Hematopoietic multipotent progenitor cell treated with erythropoietin and hydrocortisone succinate and interleukin-3 and kit ligand, for 4 days (in vitro differentiated cells): ENCODE data around the gene OR8B4.
"Not testable (repeated sequence)": the region's sequence is repeated elsewhere in the genome, so short reads cannot be mapped to it uniquely, and the experiment has no call there.

Experiments used
- DNase-seq: peaks from one replicate; pipeline ENCODE4 v3.0.0-alpha.2; 2015

The OR8B4 gene, protein sequence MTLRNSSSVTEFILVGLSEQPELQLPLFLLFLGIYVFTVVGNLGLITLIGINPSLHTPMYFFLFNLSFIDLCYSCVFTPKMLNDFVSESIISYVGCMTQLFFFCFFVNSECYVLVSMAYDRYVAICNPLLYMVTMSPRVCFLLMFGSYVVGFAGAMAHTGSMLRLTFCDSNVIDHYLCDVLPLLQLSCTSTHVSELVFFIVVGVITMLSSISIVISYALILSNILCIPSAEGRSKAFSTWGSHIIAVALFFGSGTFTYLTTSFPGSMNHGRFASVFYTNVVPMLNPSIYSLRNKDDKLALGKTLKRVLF

DNA sequence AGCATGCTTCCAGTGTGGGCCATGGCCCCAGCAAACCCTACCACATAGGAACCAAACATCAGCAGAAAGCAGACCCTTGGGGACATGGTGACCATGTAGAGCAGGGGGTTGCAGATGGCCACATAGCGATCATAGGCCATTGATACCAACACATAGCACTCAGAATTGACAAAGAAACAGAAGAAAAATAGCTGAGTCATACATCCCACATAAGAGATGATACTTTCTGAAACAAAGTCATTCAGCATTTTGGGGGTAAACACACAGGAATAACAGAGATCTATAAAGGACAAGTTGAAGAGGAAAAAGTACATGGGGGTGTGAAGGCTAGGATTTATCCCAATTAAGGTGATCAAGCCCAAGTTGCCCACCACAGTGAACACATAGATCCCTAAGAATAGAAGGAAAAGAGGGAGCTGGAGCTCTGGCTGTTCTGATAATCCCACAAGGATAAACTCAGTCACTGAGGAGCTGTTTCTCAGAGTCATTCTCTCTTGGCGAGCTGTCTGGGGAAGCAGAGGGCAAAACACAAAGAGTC lies at the start of gene OR8B4:
Gene OR8B4, minus strand, starts transcription at position 488 of the 538 bp plus-strand sequence. Its CDS starts 0 bp downstream, at position 488.
- DNase-seq = no peak

DNA sequence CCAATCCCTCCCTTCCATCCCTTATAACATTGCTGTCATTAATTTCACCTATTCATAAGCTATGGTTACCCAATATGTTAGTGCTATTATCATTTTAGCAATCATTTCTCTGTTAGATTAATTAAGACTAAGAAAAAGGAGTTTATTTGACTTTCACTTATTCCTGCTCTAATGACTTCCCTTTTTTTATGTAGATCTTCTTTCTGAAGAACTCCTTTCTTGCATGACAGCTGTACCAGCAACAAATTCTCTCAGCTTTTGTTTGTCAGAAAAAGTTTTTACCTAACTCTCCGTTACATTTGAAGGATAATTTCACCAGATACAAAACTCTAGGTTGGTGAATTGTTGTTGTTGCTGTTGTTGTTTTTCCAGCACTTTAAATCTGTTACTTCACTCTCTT lies 49.4 kb upstream of the OR8B4 start:
- DNase-seq = peak; percentile 8

DNA sequence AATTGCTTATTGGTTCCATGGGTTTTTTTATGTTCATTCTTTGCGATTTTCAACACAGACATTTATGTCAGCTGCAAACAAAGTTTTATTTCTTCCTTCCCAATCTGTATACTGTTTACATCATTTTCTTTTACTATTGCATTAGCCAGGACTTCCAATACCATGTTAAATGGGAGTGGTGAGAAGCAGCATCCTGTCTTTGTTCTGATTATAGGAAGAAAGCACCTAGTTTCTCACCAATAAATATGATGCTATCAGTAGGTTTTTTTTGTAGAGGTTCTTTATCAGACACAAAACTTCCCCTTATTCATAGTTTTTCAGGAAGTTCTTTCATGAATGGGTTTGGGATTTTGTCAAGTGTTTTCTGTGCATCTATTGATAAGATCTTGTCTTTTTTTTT lies 48.8 kb upstream of the OR8B4 start:
- DNase-seq = peak; percentile 13

DNA sequence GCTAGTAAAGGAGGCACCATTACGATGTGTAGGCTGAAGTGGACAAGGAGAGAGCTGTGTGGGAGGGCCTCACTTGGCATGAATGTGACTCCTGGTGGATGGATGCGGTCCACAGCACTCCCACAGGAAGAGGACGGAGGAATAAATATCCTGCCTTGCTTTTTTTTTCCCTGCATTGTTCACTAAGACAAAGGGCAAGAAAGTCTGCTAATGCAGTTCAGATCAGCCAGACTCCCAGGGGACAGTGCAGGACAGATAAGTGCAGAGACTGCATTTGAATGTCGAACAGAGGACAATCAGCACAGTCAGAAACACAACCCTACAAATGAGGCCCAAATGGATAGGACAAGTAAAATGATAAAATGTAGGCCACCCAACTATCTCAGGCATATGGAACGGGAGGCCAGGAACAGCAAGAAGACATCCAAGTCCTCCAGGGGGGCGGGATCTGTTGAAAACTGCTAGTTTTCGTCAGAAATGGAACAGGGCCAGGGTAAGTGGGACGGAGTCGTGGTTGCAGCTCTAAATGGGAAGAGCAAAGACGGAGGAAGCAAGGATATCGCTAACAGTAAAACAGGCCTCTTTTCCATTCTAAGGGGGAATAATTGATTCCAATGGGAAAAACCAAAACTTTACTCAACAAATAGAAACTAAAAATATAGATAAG lies 46.0 kb upstream of the OR8B4 start:
- no peak for DNase-seq

DNA sequence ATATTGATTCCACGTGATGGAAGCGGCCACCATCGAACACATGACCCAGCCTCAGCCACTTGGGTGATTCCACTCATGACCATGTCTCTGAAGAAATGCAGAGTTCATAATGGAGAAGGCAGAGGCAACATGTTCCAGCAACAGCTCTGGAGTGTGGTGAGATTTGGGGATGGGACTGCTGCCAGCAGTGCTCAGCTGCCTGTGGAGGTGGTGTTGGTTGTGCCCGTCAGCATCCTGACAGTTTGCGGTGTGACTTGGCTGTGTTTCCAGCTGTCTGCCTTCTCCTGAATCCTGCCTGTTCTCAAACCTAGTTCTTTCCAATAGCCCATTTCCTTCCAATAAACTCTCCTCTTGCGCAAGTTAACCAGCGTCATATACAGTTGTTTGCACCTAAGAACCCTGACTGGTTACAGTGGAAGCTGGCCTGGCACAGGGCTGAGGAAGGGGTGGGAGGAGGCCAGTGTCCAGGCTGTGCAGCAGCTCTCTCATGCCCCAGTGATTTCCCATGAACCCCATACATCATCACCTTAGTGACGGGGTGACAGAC lies 42.8 kb upstream of the OR8B4 start:
- DNase-seq = no peak

DNA sequence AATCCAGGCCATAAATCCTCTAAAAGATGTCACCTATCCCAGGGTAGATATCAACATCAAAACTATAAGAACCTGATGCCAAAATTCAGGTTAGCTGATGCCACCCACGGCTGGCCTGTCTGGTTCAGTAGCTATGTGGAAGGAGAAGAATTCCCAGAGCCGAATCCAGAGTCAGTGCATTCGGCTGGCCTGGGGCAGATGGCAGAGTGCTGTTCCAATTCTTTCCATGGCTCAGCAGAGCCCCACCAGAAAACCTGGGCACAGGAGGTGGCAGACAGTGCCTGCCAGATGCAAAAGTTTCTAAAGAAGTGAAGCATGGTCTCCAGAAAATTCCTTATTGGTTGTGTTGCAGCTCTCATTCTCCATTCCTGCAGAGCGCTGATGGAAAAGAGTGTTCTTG lies 40.7 kb upstream of the OR8B4 start:
- no peak for DNase-seq

DNA sequence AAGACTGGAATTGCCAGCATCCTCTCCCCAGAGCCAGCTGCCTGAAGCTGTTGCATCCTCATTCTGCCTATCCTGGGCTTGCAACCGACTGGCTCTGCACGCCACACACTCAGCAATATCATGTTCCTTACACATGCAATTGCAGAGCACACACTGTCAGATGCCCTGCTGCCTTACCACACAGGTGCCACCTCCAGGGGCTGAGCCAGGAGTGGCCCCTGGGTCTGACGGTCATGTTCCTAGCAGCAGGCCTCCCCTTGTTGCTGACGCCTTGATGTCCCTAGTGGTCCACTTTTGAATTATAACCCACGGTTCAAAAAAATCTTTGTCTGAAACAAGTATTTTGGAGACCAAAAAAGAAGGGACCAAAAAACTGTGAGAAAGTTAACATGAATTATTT lies 39.3 kb upstream of the OR8B4 start:
- no peak for DNase-seq

DNA sequence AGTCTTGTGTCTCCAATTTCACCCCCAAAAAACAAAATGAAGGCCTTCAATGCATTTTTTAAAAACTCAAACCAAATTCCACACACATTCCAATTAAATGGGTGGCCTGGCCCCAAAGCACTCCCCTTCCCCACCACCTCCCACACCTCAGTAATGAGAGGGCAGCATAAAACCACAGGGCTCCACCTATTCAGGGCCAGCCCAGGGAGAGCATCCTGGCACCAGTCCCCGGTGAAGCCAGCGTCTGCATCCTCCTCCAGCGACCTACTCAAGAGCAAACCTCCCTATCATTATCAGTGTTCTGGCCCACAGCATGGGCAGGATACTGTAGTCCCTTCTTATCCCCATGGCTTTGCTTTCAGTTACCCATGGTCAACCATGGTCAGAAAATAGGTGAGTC lies 38.7 kb upstream of the OR8B4 start:
- no peak for DNase-seq

DNA sequence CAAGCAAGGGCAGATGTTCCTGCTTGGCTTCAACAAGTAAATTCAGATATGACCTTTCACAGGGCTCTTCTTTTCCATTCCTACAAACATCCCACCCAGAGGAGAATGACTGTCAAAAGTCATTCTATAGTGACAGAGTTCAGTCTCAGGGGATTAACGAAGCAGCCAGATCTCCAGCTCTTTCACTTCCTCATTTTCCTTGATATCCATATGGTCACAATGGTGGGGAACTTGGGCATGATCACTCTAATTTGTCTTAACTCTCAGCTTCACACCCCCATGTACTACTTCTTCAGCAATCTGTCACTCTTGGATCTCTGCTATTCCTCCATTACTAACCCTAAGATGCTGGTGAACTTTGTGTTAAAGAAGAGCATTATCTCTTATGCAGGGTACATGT lies 35.8 kb upstream of the OR8B4 start:
- no peak for DNase-seq

DNA sequence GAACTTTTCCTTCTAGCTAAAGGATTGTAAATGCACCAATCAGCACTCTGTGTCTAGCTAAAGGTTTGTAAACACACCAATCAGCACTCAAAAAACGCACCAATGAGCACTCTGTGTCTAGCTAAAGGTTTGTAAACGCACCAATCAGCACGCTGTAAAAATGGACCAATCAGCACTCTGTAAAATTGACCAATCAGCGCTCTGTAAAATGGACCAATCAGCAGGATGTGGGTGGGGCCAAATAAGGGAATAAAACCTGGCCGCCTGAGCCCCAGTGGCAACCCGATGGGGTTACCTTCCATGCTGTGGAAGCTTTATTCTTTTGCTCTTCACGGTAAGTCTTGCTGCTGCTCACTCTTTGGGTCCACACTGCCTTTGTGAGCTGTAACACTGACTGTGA lies 34.7 kb upstream of the OR8B4 start:
- DNase-seq = not testable (repeated sequence)

DNA sequence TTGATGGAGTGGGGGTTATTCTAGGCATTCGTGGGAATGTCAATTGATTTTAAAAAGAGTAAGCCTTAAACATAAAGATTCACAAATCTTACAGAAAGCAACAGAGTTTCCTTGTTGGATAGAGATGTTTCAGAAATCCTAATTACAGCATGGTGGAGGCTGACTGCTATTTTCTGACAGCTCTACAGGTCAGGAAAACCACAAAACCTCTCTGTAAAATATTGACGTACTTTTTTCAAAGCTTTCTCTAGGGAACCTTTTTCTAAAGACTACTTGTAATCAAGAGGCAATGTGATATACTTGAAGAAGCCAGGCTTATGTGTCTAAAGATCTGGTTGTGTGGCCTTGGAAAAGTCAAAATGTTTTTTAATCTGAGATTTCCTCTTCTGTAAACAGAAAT lies 29.9 kb upstream of the OR8B4 start:
- DNase-seq = no peak

DNA sequence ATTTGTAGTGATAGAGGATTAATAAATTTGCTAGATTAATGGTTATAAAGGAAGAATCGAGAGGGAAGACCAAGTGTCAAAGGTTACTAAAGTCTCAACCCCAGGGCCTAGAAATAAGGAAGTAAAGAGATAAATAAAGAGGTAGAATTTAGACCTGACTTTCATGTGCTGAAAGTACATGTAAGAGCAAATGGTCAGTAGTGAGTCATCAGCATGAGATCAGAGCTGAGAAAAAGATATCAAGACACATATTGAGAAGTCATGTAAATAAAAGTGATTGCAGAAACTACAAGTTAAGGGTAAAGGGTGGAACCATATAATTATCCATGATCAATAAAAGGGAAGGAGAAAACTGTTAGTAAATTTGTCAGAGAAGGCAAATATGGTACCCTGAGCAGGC lies 22.2 kb upstream of the OR8B4 start:
- no peak for DNase-seq

DNA sequence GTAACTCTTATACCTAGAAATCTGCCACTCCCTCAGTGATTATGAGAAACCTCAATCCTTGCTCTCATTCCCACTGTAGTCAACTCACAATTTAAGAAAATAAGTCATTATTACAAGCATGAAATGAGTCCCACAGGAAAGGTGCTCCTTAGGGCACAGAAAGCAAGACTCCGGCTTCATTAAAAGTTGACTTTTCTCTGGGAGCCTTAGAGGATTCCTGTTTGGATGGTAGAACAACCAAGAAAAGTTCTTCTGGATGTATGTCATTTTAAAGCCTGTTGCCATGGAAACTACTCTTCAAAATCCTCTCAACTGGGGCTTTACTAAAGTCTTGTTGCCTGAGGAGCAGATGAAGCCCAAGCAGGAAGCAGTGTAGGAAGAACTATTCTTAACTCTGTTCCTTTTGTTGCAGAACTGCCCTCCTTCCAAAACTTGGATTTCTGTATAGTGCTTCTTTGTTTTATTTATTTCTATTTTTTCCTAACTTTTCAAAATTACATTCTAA lies 21.0 kb upstream of the OR8B4 start, which contains the start of gene OR8B8:
Gene OR8B8, minus strand, starts transcription at position 51 of the 505 bp plus-strand sequence. CDS start 4,611 bp downstream, outside the sequence.
- DNase-seq = no peak

DNA sequence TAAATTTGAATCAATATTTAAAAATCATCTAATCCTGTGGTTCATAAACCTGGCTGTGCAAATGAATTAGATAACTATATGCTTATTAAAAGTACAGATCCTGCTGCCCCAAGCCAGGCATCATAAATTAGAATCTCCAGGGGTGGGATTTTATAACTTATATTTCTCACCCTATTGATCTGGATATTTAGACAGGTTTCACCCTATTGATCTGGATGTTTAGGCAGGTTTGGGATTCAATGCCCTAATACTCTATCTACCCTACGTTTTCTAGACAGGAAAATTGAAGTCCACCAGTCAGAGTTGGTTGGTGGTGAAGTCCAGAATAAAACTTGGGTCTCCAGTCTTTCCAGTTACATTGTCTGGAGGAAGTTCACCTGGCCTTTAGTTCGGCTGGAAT lies 18.2 kb upstream of the OR8B4 start:
- no peak for DNase-seq

DNA sequence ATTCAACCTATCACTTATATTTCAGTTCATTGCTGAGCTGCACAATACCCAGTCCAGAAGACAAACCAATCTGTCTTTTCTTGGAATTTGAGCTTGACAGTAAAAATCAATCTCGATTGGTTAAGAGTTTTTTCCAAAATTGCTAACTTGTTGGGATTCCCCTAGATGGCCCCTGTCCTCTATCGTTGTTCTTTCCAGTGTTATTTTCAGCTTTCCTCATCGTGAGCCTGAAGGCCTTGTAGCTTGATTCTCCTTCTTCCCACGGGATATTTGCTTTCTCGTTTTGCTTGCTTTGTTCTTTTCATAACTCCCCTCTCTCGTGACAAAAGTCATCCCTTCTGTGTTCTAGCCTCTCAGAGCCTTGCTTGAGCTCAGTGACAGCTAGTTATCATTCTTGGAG lies 17.8 kb upstream of the OR8B4 start:
- DNase-seq = no peak

DNA sequence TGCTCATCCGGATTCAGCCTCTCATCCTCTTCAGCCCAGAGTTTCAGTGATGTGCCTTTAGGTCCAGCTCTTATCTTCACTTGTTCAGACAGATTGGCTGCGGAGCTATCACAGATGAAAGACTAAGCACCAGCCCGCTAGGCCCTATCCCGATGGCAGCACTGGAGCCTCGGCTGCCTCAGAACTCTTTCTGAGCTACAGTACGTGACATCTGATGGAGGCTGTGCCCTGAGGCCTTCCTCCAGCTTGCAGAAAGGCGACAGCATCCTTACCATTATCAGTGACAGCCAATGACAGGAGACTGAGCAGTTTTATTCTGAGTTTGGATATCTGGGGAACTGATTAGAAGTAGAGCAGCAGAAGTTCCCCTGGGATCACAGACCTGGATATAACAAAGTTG lies 16.8 kb upstream of the OR8B4 start:
- DNase-seq = no peak

DNA sequence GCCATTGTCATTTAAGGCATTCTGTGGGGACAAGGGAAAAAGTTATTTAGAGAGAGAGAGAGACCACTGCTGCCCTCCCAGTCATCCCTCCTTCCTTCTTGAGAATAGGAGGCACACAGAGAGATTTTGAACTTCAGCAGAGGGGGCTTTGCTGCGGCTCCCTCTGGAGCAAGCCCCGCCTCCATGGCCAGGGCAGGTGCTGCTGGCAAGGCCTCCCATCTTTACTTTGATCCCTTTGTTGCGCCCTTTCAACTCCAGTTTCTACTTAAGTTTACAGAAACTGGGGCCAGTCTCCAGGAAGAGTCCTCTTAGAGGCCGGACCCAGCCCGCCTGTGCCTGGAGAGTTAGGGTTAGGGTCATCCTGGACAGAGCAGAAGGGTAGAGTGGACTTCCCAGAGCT lies 16.4 kb upstream of the OR8B4 start:
- DNase-seq = no peak

DNA sequence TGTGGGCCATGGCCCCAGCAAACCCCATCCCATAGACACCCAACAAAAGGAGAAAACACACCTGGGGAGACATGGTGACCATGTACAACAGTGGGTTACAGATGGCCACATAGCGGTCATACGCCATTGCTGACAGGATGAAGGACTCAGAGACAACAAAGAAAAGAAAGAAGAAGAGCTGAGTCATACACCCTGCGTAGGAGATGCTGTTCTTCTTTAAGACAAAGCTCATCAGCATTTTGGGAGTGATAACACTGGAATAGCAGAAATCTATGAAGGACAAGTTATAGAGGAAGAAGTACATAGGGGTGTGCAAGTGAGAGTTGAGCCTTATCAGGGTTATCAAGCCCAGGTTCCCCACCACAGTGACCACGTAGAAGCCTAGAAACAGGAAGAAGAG lies 15.9 kb upstream of the OR8B4 start:
- DNase-seq = peak; percentile 22

DNA sequence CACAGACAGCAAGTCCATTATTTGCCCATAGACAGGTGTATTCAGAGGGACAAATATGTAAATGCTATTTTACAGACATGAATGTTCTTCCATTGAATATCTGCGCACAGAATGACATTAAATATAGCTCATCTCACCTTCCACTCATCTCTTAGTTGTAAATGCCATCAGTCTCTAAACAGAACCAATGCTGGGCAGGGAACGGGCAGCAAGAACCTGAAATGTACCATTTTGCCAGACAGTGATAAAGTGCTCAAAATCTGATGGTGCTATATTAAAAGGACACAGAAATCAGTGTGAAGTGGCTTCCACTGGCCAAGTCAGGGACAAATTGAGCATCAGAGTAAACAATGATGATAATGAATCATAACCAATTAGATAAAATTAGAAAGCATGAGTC lies 10.0 kb upstream of the OR8B4 start:
- no peak for DNase-seq

DNA sequence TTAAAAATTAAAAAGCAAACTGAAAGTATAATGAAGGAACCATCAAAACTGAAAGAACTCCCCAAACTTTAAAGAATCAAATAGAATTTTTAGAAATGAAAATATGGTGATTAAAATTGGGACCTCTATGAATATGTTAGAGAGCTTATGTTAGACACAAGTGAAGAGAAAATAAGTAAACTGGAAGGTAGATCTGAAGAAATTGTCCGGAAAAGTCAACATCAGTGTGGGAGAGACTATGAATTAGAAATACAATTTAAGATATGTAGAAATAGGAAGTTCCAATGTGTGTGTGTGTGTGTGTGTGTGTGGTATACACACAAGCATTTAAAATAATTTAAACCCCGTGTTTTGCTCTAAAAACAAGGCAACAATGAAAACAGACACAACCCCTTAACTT lies 4.9 kb upstream of the OR8B4 start:
- DNase-seq = no peak

DNA sequence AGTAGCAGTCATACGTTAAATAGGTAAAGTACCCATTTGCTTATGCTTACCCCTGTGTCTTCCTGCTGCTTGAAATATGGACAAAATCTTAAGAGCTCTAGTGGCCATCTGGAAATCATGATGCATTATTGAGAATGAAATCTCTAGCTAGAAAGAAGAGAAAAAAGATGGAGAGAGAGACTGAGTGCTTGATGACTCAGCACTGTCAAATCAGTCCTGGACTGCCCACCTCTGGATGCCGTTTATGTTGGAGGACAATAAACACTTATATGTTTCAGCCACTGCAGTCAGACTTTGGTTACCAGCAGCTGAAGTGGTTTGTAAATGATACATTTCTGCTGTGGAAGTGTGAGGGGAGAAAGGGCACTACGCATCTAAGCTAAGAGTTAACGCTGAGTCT lies 3.6 kb downstream of the OR8B4 start:
- no peak for DNase-seq

DNA sequence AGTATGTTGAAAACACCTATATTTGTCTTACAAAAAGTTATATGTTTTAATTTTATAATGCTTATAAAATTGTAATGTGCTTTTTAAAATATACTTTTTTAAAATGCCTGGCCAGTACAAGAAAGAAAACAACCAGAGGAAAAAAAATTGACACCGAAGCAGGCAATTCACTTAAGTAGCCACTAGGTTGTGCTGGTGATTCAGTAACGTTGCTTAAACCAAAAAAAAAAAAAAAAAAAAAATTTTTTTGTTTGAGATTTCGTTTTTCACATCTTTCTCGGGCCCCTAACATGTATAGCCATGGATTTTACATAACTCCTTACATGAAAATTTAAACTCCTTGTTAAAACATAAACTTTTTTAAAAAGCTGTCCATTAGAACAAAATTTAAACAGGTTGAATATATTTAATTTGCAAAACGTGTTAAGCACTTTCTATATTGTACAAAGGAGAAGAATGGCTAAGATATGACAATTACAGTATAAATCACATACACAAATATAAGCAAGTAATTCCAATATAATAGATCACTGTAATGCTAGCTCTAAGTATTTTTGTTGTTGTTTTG lies 9.2 kb downstream of the OR8B4 start:
- peak; percentile 72 for DNase-seq

DNA sequence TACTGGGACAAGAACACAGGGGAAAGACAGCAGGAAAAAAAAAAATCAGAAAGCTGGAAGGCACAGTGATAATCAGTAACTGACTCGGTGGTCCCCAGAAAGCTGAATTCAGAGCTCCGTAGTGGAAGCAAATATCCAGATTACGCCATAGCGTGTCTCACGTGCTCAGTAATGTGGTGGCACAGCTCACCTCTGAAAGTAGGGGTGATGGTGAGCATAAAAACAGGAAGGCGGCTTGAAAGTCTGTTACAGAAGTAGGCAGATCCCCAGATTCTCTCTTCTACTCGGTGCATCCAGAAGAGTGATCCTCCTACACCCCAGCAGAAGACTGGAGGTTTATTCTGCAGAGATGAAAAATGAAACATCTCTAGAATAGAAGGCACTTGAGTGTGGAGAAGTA lies 14.8 kb downstream of the OR8B4 start:
- no peak for DNase-seq

DNA sequence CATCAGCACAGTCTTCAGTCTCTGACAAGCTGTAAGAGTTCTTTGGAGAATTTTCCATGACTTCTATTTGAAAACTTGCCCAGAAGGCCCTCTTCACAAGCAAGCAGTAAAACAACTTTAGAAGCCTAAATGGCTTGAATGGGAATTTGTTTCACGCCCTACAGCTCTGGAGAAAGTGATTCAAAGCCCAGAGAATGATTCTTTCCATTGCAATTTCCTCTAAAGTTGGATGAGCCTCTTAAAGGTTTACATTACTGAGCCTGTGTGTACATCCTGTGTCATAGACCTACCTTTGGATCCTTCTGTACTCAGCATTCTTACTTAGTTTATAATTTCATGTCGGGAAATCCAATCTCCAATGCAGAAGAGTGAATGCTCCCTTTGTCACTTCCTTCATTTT lies 19.1 kb downstream of the OR8B4 start:
- DNase-seq = no peak
